Kasumi-1 (cell line): ENCODE measurements around the gene MRAP.
"Not testable (repeated sequence)": the region's sequence is repeated elsewhere in the genome, so short reads cannot be mapped to it uniquely, and the experiment has no call there.

Experiments
- DNase-seq, 2 experiments: peaks; one replicate each; lab custom pipeline; 2025; lab: John Stamatoyannopoulos, UW

MRAP gene

DNA sequence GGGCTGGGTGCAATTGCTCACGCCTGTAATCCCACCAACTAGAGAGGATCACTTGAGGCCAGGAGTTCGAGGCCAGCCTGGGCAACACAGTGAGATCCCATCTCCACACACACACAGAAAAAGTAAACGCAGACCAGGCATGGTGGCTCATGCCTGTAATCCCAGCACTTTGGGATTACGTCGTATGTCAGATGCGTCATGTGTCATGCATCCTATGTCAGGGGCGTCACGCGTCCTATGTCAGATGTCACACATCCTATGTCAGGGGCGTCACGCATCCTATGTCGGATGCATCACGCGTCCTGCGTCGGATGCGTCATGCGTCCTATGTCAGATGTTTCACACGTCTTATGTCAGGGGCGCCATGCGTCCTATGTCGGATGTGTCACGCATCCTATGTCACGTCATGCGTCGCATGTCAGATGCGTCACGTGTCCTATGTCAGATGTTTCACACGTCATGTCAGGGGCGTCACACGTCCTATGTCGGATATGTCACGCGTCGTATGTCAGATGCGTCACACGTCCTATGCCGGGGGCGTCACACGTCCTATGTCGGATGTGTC lies 1.5 kb downstream of the MRAP start:
- no peak for DNase-seq

DNA sequence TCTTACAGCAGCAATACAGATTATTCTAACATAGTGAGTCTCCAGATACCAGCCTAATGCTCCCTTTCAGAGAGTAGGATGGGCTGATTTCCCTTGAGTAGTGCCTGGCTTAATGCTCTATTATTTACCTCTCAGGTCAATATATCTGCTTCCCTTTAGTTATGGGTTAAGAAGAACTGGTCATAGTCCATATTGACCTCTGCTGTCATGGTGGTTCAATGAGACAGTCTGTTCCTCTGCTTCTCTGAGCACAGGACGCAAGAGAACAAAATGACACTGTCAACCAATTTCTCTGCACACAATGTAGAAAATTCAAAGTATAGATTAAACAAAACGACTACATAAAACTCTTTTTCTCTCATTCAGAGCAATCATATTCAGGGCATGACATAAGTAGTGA lies 2.9 kb downstream of the MRAP start:
- DNase-seq, result no peak

GRCh38 chr21:32302560-32302959 lies 3.9 kb downstream of the MRAP start:
- no peak for DNase-seq

GRCh38 chr21:32303385-32303784 lies 4.7 kb downstream of the MRAP start:
- DNase-seq, result no peak

GRCh38 chr21:32304998-32305397 lies 6.3 kb downstream of the MRAP start:
- no peak for DNase-seq

GRCh38 chr21:32306021-32306780 lies 7.5 kb downstream of the MRAP start:
- DNase-seq, result no peak

DNA sequence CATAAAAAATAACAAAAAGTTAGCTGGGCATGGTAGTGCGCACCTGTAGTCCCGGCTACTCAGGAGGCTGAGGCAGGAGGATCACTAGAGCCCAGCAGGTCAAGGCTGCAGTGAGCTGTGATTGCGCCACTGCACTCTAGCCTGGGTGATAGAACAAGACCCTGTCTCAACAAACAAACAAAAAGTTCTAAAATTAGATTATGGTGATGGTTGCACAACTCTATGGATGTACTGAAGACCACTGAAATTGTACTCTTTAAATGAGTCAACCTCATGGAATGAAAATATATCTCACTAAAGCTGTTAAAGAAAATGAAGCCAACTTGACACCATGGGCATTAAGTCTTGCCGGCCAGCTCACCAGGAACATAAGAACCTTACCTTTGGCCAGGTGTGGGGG lies 9.1 kb downstream of the MRAP start:
- no peak for DNase-seq

- DNase-seq, result no peak
Observed at GRCh38 chr21:32308696-32309095, 10.0 kb downstream of the MRAP start.

- DNase-seq, result no peak
Observed at GRCh38 chr21:32309906-32310460, 11.3 kb downstream of the MRAP start.

GRCh38 chr21:32310976-32311375 lies 12.3 kb downstream of the MRAP start:
- not testable (repeated sequence) for DNase-seq

DNA sequence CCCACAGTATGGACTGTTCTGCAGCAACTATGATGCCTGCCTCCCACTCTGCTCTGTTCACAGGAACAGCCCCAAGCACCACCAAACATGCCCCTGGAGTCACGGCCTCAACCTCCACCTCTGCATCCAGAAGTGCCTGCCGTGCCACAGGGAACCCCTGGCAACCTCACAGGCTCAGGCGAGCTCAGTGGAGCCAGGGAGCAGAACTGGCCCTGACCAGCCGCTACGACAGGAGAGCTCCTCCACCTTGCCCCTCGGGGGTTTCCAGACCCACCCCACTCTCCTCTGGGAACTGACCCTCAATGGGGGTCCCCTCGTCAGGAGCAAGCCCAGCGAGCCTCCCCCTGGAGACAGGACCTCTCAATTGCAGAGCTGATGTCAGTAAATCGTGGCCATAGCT lies 13.0 kb downstream of the MRAP start:
- DNase-seq, result no peak

DNA sequence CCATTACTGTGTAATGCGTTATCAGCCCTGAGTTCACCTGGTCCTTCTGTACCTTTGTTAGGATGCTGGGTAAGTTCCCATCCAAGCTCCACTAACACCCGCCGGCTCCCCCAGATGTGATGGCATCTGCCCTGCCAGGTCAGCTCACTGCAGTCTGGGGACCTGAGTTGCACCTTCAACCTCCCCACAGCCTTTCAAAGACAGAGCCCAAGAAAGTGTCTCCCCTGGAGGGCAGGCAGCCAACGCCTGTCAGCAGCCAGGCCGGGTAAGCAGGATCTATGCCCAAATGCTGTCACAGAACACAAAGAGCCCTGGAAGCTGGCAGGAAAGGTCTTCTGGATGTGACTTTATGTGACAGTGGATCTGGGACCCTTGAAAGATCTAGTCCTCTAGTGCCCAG lies 13.7 kb downstream of the MRAP start:
- no peak for DNase-seq

- DNase-seq, result no peak
Observed at GRCh38 chr21:32312976-32313375, 14.3 kb downstream of the MRAP start.

DNA sequence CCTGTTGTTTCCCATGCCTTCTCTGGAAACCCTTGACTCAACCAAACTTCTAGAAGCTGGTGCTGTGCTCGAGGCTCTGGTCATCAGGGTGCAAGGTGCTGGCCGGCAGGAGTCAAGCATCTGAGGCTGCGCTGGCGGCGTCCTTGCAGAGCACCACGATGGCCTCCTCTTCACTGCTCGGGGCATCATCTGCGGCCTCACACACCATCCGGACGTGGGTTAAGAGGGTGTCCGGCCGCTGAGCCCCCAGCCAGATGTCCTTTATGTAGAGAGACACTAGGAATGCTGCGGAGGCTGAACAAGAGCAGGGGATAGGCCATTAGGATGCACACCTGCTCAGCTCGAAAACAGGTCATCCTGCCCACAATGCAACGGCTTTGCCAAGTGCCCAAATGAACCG lies 16.2 kb downstream of the MRAP start:
- DNase-seq, result no peak

GRCh38 chr21:32315511-32316281 lies 17.0 kb downstream of the MRAP start:
- no peak for DNase-seq

- no peak for DNase-seq
Observed at GRCh38 chr21:32316361-32317215, 17.9 kb downstream of the MRAP start.

DNA sequence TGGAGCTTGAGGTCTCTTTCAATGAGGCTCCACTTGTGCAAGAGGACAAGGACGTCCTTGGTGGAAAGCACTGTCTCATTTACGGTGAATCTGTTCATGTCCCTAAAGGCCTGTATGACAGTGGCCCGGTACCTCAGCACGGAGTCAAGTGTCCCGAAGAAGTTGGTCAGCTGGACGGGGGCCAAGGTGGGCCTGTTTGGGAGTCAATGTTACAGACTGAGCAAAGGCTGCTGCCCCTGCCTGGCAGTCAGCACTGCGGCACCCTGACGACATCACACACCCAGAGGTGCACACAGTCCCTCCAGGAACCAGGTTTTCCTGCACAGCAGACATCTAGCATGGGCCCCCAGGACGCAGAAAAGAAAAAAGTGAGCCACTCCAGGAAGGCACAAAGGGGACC lies 19.1 kb downstream of the MRAP start:
- DNase-seq, result no peak

- DNase-seq, result no peak
Observed at GRCh38 chr21:32319012-32319411, 20.4 kb downstream of the MRAP start.

DNA sequence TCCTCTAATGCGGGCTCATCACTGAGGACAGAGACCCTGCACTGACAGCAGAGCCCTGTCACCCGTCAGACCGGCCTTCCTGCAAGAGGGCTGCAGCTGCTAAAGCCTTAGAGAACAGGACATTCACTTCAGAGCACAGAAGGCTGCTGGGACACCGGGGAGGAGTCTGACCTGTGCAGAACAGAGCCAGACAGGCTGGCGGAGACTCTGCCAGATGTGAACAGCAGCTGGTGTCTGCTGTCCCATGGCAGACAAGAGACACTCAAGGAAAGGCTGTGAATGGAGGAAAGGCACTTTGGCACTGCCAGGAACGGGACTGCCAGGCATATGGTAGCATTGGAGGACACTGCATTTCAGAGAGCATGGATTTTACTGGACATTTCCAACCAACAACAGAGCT lies 21.4 kb downstream of the MRAP start:
- DNase-seq, result no peak

DNA sequence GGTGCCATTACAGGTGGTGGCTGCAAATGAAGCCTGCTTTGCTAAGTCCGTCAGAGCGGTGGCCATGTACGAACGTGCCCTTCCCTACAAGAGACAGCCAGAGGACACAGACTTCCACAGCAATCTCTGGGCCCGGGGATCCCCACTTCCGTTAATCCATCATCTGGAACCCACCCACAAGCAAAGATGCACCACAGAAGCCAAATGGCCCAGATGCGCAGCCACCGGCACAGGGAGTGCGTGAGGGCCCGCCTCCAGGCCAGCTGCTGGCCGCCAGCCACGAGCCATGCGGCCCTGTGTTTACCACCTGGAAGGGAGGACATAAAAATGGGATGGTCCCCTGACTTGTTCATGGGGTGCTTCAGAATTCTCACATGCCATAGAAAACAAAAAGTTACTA lies 22.1 kb downstream of the MRAP start:
- DNase-seq, result no peak

DNA sequence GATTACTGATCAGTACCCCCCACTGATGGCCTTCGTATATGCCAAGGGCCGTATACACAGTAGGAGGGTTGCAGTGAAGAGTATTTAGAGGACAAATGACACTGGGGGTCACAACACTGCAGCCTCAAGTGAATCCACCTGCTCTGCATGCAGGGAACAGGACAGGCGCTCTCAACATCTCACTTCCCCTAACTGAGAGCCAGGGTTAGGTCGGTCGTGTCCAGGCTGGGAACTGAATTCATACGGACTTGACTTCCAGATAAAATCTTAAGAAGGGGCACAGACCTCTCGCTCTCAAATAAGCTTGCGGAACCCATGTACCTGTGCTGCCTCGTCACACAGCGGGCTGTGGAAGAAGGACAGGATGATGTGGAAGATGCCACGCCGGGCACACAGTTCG lies 22.8 kb downstream of the MRAP start:
- no peak for DNase-seq

DNA sequence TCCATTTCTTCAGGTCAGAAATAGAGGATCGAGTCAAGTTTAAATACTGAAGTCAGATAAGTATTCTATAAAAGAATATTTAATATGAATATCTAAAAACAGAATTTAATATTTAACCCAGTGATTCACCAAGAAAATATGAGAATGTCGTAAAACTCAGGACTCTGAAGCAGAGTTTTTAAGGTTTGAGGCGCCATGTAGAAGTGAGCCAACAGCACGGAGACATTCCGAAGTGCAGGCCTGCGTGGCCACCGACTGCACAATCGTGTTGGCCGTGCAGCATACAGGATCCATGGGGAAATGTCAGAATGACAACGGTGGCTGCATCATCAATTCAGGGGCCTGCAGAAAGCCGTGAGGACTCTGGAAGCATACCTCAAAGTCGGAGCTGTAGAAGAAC lies 23.4 kb downstream of the MRAP start:
- DNase-seq, result no peak
